OCI-LY3 (cell line): ENCODE measurements around the gene ELFN1.

Experiments
- CTCF ChIP-seq: fragments of 200-600, 300-600 bp; sonication (generic); IDR thresholded peaks from 2 replicates; pipeline ENCODE4 v1.5.1; 2014; ENCODE audit warnings: antibody characterized with exemption, low read length, low read depth
- EZH2phosphoT487 ChIP-seq: fragments of 200-600 bp; shearing (Covaris generic); IDR thresholded peaks from 2 replicates; pipeline ENCODE4 v1.6.1; 2018; ENCODE audit warnings: antibody characterized with exemption, mixed run types, low read depth

GRCh38 chr7:1645071-1645409 lies 25.0 kb upstream of the ELFN1 start:
- TF ChIP-seq CTCF: no peak
- no peak for TF ChIP-seq EZH2phosphoT487
